Mononuclear cell (primary cell): ENCODE data around the gene HIP1. TPM values are rescaled to one million over a fixed set of nuclear protein-coding genes. Genes with fewer than 3 reads are reported as not detected.
A peak's percentile ranks its signal among the peaks of the same experiment; 100 is the strongest.

ENCODE experiments used
- H3K27me3 ChIP-seq: 2 replicates; pipeline ENCODE4 v1.6.0; 2011; ENCODE audit warnings: low read length, control low read depth; ENCODE audit not compliant: insufficient read depth
- H3K4me1 ChIP-seq: 2 replicates; pipeline ENCODE4 v1.5.1; 2011; ENCODE audit warnings: mild to moderate bottlenecking, low read length, control low read depth; ENCODE audit not compliant: insufficient read depth
- H3K4me3 ChIP-seq: 2 replicates; pipeline ENCODE4 v1.5.1; 2011; ENCODE audit warnings: mild to moderate bottlenecking, low read length, moderate library complexity
- H3K9me3 ChIP-seq: 2 replicates; pipeline ENCODE4 v1.5.1; 2011; ENCODE audit warnings: low read depth, mild to moderate bottlenecking, control low read depth, low read length
- total RNA-seq: library from RNA; depleted of rRNA; stranded (reverse); fragments of >200 nt; gene quantifications from one replicate; pipeline ENCODE4 v1.2.3, GENCODE V29; 2012

The HIP1 gene
- total RNA-seq, 1 donor: 4.2 TPM

- no peaks in the 10 kb centered on the region for H3K27me3 ChIP-seq
- H3K9me3 ChIP-seq: no peaks in the 10 kb centered on the region
- H3K4me1 ChIP-seq: no peaks in the 10 kb centered on the region
- no peak overlapping the region for H3K4me3 ChIP-seq
Observed at GRCh38 chr7:75653651-75654050, 85.1 kb downstream of the HIP1 start.

GRCh38 chr7:75652788-75653187 is 86.0 kb downstream of the HIP1 start:
- Histone ChIP-seq H3K4me3 (no peak overlapping the region), H3K9me3 (no peaks in the 10 kb centered on the region), H3K4me1 (no peaks in the 10 kb centered on the region), H3K27me3 (no peaks in the 10 kb centered on the region)

GRCh38 chr7:75650681-75651080 is 88.1 kb downstream of the HIP1 start:
- H3K9me3 ChIP-seq: no peaks in the 10 kb centered on the region
- H3K27me3 ChIP-seq: no peaks in the 10 kb centered on the region
- no peaks in the 10 kb centered on the region for H3K4me1 ChIP-seq
- H3K4me3 ChIP-seq: no peak overlapping the region

- Histone ChIP-seq H3K4me1 (no peaks in the 10 kb centered on the region), H3K27me3 (no peaks in the 10 kb centered on the region), H3K9me3 (no peaks in the 10 kb centered on the region), H3K4me3 (no peak overlapping the region)
Observed at GRCh38 chr7:75650062-75650461, 88.7 kb downstream of the HIP1 start.

- no peak overlapping the region for H3K4me3 ChIP-seq
- no peaks in the 10 kb centered on the region for H3K4me1 ChIP-seq
- H3K9me3 ChIP-seq: no peaks in the 10 kb centered on the region
- no peaks in the 10 kb centered on the region for H3K27me3 ChIP-seq
Observed at GRCh38 chr7:75649462-75649861, 89.3 kb downstream of the HIP1 start.

GRCh38 chr7:75647709-75648438 is 90.9 kb downstream of the HIP1 start:
- Histone ChIP-seq H3K4me1 (no peaks in the 10 kb centered on the region), H3K9me3 (no peaks in the 10 kb centered on the region), H3K27me3 (no peaks in the 10 kb centered on the region), H3K4me3 (no peak overlapping the region)

GRCh38 chr7:75646571-75647102 is 92.1 kb downstream of the HIP1 start:
- no peaks in the 10 kb centered on the region for H3K27me3 ChIP-seq
- H3K9me3 ChIP-seq: no peaks in the 10 kb centered on the region

GRCh38 chr7:75645570-75645969 is 93.2 kb downstream of the HIP1 start:
- Histone ChIP-seq H3K9me3 (no peaks in the 10 kb centered on the region), H3K27me3 (no peaks in the 10 kb centered on the region), H3K4me3 (no peak overlapping the region), H3K4me1 (no peaks in the 10 kb centered on the region)

More at GRCh38 chr7:75646571-75647102, 92.1 kb downstream of the HIP1 start:
- Histone ChIP-seq H3K4me1 (no peaks in the 10 kb centered on the region), H3K4me3 (no peak overlapping the region)

GRCh38 chr7:75644589-75644988 is 94.2 kb downstream of the HIP1 start:
- Histone ChIP-seq H3K27me3 (no peaks in the 10 kb centered on the region), H3K4me1 (peaks cover 7% of the 10 kb centered on the region), H3K4me3 (no peak overlapping the region), H3K9me3 (no peaks in the 10 kb centered on the region)

- no peaks in the 10 kb centered on the region for H3K27me3 ChIP-seq
- no peak overlapping the region for H3K4me3 ChIP-seq
- H3K4me1 ChIP-seq: peaks cover 17% of the 10 kb centered on the region
- H3K9me3 ChIP-seq: no peaks in the 10 kb centered on the region
Observed at GRCh38 chr7:75642810-75643486, 95.8 kb downstream of the HIP1 start.

- Histone ChIP-seq H3K4me3 (no peak overlapping the region), H3K9me3 (no peaks in the 10 kb centered on the region), H3K27me3 (no peaks in the 10 kb centered on the region), H3K4me1 (peaks cover 23% of the 10 kb centered on the region)
Observed at GRCh38 chr7:75640201-75640600, 98.5 kb downstream of the HIP1 start.

GRCh38 chr7:75639886-75640190 is 98.9 kb downstream of the HIP1 start:
- Histone ChIP-seq H3K9me3 (no peaks in the 10 kb centered on the region), H3K27me3 (no peaks in the 10 kb centered on the region), H3K4me3 (peak overlapping the region; percentile 50), H3K4me1 (peaks cover 23% of the 10 kb centered on the region)

GRCh38 chr7:75639071-75639885 is 99.5 kb downstream of the HIP1 start:
- Histone ChIP-seq H3K4me1 (peaks cover 23% of the 10 kb centered on the region), H3K9me3 (no peaks in the 10 kb centered on the region), H3K4me3 (peak overlapping the region; percentile 50), H3K27me3 (no peaks in the 10 kb centered on the region)

GRCh38 chr7:75638594-75639070 is 100.1 kb downstream of the HIP1 start:
- peaks cover 23% of the 10 kb centered on the region for H3K4me1 ChIP-seq
- H3K4me3 ChIP-seq: peak overlapping the region; percentile 39
- H3K27me3 ChIP-seq: no peaks in the 10 kb centered on the region
- H3K9me3 ChIP-seq: no peaks in the 10 kb centered on the region
